Posterior vena cava (tissue), 2 donors: Measurements from ENCODE around the gene KCNK5. TPM values are rescaled to one million over a fixed set of nuclear protein-coding genes. Genes with fewer than 3 reads are reported as not detected.

Source experiments
- DNase-seq: peaks from one replicate; pipeline ENCODE4 v3.0.0-alpha.2; 2020; ENCODE audit warnings: low spot score
- intact Hi-C, 2 donors: fragments of 100-400 bp; cut with DNase I; formaldehyde crosslinking; loops; one replicate each; pipeline versions ENCODE4 v1.14.1 to v1.14.2; 2022 to 2023
- total RNA-seq, 2 donors: library from RNA; stranded (reverse); fragmentation: NEBNext Ultra II Directional; extraction: Animal tissue kit (Norgen Biotek cat#: 25700); gene quantifications; one replicate each; pipeline ENCODE4 v1.2.1, GENCODE V29; 2021
- donor health status: DM: yes; HTN: yes; CAD: no.
- donor health status: DM: yes; HTN: yes; CAD: no.

Gene KCNK5
- total RNA-seq, 2 donors from 2014 or later: 0.76 to 2.1 TPM

DNA sequence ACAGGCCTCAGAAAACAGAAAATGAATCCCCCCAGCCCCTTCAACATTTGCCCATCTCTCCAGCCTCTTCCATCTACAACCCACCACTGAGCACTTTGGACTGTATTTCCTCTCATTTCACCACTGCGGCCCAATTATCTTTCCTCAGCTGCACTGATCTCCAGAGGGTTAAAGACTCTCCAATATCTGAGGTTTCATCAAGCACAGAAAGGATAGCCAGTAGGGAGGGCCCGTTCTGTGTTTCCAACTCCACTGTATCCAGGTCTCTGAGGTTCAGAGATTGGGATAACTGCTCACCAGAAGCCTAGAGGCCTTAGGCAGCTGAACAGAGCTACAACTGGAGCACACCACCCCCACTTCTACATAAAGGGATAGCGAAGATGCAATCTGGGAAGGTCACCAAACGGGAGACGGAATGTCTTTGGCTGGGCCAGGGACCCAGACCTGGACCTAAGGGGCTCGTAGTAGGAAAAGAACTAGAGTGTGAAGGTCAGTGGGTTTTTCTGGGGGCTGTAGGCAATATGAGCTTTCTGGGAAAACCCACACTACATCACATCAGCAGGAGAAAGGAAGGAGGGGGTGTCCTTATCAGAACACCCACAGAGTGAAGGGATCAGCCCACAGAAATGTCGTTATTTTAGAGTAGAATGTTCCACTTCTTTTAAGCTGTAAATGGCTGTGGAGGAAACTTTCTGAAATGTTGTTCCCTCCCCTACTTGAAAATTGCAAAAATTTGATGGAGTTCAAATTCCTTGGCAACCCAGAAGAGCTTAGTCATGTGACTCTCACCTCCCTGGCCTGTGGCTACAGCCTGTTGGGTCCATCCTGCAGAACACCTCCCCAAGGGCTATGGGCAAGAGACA is 7.3 kb downstream of the KCNK5 start:
- intact Hi-C loops: no loop called here

DNA sequence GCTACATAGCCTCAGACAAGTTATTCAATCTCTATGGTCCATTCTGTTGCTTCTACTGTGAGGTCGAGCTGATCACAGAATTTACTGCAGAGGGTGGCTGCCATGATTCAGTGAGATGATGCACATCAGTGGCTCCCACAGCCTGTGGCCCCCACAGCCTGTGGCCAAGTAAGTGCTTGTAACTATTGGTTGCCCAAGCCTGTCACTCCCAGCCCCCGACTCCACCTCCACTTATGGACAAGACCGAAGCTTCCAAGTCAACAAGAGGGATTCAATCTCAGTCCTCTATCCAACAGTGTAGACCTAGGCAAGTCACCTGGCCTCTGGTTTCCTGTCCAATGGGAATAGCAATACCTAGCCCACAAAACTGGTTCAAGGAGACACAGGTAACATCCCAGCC is 8.2 kb downstream of the KCNK5 start:
- no peak for DNase-seq
- intact Hi-C loops: no loop called here

More for the DNA sequence above, 7.3 kb downstream of the KCNK5 start:
- no peak for DNase-seq

DNA sequence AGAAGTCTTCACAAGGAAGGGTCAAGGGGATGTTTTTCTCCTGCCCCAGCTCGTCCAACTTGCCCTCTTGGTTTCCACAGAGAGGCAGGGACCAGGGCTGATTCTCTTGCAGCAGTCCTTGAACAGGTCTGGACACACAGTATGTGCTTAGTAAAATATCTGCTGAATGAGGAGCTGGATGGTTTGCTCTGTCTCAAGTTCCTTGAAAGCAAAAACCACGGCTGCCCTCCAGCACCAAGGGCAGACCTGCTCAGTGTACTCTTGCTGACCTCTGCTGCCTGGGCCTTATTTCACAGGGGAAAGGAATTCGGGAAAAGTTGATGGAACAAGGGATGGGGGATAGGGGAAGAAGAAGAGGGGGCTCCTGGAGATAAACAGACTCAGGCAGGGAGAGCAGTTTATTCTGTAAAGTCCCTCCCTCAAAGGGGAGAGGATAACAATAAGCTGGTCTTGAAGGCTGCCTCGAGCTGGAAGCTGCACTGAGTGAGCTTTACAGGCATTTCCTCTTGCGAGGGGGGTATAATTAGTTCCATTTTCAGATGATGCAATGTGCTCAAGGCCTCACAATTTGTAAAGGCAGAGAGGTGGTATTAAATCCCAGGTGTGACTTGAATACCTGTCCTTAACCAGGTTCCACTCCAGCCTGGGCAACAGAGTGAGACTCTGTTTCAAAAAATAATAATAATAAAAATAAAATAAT is 10.3 kb downstream of the KCNK5 start:
- DNase-seq: no peak
- intact Hi-C loops: no loop called here

DNA sequence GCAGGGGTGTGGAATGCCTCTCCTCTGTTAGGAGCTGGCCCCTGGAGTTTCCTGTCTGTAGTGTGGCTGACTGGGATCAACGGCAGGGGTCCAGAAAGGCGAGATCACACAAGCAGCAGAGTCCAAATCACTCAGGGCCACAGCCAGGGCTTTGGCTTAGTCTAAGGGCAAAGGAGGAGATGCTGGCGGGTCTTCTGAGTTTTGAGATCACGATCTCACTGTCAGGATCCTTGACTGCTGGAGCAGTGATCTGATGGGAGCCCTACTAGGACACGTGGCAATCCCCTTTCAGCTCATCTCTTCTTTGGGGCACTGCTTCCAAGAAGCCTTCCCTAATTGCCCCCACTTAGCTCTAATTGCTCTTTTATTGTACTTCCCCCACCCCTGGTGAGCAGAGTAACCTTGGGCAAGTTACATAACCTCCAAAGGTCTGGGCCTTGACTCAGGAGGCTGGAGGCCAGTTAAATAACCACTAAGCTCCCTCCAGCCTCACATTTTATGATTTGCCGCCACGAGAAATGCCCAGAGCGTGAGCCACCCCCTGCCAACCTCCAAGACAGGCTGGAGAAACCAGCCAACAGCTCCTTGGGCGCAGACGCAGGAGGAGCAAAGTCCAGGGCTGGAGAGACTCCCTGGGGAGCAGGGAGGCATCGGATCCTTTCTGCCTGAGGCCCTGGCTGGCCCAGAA is 12.0 kb downstream of the KCNK5 start:
- no peak for DNase-seq
- intact Hi-C loops: no loop called here

DNA sequence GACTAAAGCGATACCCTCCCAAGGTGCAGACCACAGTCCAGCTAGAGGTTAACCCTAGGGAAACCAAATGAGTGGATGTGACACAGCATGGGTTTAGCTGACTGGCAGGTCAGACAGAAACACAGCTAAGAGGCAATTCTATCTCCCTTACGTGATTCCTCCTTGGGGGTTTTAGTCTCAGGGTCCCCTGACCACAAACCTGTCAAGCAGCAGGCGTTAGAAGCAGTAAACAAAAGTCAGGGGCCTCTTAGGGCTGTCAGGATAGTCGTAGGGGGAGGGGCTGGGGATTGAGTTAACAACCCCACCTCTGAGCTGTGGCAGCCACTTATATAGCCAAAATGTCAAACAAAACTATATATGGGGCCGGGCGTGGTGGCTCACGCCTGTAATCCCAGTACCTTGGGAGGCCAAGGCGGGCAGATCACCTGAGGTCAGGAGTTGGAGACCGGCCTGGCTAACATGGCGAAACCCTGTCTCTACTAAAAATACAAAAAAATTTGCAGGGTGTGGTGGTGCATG is 13.6 kb downstream of the KCNK5 start:
- intact Hi-C loops: no loop called here
- no peak for DNase-seq

DNA sequence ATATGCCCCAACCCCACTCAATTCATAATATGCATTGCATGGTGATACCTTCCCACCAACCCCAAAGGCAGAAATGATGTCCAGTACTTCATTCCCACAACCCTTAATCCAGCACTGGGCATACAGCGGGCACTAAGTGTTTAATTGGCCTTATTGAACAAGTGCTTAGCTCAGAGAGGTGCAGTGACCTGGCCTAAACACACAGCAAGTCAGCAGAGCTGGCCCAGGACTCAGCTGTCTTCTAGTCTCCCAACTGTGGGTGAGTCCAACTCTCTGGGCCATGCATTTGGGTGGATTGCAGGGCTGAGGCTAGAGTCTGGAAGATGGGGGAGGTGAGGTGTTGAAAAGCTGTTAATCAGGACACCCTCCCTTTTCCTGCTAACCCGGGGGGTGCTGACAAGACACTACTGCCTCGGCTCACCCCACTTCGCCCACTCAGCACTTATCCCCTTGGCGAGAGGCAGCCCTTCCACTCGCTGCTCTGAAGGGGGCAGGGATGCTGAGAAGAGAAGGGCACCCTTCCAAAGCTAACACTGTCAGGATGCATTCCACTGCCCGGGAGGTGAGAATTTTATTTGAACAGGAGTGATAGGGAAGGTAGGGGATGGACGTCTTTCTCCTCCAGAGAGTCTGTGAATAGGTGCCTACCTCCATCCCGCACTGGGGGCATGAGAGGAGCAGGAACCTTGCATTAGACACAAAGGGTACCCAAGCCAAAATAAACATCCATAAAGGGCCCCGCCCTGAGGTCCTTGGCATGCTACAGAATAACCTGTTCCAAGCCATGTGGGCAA is 14.2 kb downstream of the KCNK5 start:
- intact Hi-C loops: no loop called here
- DNase-seq: no peak

DNA sequence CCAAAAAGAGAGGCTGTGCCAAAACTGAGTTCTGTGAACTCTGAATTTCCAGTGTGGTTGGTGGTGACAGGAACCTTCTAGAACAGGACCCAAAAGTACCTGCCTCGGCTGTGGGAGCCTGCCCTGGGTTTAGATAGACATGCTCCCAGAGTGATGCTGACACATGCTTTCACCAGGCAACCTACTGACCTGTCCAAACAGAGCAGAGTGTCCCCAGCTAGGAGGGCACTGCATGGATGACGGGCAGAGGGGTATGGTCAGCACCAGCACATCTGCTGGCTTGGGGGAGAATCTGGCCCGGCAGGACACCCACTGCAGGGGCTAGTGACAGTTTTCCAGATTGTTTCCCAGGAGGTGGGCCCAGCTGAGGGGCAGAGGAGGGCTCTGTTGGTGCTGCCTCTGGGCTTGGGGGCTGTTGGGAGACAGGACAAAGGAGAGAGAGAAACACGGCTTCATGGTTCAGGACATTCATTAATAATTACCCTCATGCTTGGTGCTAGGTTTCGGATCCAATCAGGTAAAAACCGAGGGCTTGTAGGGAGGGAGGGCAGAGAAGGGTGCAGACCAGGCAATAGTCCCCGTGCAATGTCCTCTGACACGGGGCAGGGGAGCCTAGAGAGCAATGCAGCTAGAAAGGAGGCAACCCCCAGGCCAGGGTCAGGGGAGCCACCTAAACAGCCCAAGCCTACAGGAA is 15.0 kb downstream of the KCNK5 start:
- intact Hi-C loops: no loop called here
- no peak for DNase-seq

DNA sequence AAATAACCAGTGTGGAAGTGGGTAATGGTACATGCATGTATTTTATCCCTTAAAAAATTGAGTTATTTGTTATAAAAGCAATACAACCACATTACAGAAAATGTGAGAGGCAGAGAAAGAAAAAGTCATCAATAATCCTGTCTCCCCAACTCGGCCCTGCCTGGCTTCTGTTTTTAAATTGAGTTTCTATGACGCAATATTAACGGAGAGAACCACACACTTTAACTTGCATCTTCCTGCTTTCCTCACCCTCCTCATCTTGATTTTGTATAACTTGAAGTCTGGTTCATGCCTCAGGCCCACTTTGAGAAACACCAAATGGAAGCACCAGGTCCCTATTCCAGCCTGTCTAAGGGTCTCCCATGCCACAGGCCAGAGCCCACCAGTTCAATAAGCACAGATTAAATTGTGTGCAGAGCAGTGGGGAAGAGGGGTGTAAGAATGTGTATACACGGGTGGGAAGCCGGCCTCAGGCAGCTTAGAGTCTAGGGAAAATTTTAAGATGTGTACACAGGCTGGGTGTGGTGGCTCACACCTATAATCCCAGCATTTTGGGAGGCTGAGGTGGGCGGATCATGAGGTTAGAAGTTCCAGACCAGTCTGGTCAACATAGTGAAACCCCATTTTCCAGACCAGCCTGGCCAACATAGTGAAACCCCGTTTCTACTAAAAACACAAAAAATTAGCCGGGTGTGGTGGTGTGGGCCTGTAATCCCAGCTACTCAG is 15.9 kb downstream of the KCNK5 start:
- no peak for DNase-seq
- intact Hi-C loops: no loop called here

DNA sequence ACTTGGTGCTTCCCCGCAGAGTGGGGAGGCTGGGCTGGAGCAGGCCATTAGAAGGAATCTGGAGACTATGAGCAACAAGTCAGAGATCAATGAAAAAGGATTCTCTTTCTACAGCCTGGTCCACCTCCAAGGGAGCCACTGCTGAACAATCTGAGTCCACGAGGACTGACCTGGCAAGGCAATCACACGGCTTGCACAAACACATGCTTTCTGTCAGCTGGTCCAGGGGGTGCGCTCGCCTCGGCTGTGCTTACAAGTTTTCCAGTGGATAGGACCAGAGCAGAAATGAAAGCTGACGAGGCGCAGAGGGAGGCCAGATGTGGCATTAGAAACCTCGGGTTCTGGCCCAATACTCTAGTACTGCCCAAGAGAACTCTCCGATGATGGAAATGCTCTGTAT is 18.1 kb downstream of the KCNK5 start:
- DNase-seq: no peak
- intact Hi-C loops: no loop called here

DNA sequence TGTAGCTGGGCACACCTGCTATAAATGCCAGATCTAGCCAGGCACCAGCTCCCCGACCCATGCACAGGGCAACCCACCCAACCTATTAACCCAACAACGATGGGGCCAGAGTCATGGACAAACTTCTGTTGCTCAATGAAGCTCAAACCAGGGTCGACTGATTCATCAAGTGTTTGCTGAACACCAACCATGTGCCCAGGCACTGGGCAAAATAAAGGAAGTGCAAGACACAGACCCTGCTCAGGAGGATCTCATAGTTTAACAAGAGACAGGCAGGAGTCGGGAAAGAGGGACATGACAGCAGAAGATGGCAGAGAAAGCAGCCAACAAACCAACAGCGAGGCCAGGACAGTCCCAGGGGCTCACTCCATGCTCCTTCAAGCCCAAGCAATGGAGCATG is 18.8 kb downstream of the KCNK5 start:
- intact Hi-C loops: no loop called here
- no peak for DNase-seq

DNA sequence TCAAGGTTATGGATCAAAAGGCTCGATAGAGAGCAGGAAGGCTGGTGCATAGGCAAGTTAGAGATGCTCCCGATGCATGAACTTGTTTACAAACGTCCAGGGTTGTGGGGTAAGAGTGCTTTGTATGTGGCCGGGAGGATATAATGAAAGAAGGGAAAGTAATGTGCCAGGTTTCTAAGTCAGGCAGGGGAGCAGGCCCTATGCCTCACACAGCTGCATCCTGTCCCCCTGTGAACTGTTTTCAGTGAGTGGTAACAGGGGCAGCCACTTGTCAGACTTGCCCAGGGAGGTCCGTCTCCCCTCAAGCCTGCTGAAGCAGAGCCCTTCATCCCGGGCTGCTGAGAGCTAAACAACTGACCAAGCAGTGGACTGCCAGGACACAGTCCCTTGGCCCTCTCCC is 19.4 kb downstream of the KCNK5 start:
- DNase-seq: no peak
- intact Hi-C loops: no loop called here

DNA sequence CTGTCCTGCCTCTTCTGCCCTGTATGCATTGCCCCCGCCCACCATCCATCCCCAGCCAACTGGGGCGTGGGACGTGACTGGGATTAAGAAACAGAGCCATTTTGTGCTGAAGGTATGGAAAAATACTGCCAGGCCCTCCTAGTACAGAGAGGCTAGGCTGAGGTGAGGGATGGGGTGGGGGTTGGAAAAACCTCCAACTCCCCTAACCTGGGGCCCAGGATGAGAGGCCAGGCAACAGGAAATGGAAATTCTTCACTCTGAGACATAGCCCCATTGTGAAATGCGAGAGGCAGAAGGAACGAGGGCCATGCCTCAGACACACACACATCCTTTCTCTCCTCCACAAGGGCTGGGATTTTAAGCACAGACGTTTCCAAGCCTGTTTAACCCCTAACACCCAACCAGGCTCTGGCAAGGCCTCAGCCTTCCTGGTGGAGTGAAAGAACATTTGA is 19.9 kb downstream of the KCNK5 start:
- no peak for DNase-seq
- intact Hi-C loops: no loop called here

DNA sequence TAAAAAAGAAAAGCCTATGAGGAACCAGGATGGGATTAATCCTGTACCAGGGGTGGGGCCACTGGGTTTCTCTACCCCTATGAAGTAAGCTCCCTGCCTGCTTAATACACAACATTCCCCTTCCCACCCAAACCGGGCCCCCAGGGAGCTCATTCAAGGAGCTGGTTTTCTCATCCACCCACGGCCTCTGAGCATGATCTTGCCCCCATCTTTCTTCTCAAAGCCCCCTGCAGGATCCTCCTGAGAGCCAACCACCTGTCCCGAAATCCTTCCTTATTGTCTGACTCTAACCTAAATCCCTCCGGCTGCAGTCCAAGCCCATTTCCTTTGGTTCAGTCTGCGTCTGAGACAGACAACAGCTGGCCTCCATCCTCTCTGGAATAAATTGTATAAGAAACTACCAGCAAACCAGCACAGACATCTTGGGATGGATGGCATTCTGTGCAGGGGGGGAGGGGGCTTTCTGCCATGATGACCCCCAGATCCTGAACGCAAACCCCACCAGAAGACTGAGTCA is 21.0 kb downstream of the KCNK5 start:
- no peak for DNase-seq
- intact Hi-C loops: no loop called here

DNA sequence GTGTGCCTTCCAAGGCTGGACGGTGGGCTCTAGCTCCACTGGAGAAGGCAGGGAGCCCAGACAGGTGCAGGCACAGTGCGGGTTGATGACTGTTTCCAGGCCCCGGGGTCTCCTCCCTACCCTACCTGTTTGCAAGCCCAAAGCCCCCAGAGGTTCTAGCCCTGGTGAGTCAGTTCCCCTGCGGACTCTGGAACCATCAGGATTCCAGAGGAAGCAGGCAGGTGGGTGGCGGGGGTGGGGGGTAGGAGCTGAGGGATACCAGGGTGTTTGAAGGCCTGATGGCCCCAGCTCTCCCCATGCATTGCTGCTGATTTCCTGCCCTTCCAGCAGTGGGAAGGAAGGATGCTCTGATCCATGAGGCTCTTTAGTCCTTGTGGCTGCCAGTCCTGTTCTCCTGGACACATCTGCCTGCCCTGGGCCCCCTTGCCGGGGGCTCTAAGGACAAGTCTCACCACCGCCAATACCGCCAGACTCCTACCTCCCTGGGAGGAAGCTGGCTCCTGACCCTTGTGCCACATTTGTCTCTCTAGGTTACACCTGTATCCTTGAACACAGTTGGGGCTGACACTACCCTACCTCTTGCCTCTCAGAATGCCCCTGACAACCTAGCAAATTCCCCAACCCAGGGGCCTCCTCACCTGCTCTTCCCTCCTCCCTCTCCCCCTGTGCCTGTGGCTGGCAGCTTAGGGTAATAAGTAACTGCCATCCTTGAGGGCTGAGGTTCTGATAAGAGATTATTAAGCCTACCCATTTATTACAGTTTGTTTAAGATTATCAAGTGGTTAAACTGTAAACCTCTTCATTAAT is 21.7 kb downstream of the KCNK5 start:
- intact Hi-C loops: no loop called here
- DNase-seq: no peak

DNA sequence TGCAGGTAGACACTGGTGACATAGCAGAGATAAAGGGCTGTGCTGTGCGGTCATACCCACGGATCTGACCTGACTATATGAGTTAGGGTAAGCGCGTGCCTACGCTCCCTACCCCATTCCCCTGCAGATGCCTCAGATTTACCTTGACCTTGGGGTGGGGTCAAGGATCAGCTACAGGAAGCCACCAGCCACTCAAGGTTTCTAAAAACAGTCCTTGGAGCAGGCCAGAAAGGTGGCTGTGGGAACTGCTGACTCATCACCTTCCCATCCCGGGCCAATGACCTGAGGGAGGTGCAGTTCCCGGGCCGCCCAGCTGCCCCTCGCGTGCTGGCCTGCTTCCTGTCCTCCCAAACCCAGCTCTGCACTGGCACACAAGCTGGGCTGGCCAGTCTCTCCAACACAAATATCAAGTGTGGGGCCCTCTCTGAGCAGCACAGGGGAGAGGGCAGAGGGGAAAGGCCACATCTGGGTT is 23.0 kb downstream of the KCNK5 start:
- intact Hi-C loops: no loop called here
- DNase-seq: no peak

DNA sequence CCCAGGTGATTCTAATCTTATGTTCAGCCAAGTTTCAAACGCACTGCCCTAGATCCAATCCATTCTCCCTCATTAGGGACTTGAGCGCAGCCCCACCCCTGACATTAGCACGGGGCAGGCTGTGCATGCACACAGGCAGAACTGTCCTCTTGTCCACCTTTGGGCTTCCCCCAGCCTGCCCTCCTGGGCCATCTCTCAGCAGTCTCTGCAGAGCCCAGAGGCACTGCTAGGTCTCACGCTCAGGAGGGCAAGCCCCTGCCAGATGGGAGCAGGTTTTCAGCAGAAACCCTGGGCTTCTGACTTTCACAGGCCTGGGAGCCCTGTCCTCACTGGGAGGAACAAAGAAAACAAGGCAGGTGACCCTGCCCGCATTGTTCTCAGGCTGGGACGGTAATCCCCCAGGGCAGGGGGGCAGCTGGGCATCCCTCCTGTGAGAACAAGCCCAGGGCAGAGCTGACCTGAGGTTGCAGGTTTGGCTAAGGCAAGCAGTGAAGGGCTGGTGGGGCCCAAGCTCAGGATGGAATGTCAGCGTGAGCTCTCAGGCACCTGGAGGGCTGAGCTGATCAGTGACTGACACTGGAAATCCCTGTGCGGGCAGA is 24.5 kb downstream of the KCNK5 start:
- intact Hi-C loops: loop anchor here in 1 of 2 donors (1.0 kb wide), 1 partner anchor 20 kb away; no protein-coding TSS in a partner anchor
- no peak for DNase-seq

DNA sequence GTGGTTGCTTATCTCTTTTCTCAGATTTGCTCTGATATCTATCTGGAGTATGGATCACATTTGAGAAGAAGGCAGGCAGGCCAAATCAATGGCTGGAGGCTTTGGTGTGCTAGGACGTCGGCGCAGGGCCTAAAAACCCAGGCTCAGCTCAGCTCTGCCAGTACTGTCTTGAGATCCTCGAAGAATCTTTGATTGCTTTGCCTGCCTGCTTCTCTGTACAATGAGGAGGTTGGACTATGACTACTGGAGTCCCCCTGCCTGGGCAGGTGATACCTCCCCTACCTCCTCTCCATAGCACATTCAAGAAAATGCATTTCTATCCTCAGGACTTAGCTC is 25.1 kb downstream of the KCNK5 start:
- intact Hi-C loops: no loop called here
- no peak for DNase-seq
